Stimulated activated CD4-positive, alpha-beta T cell treated with anti-CD3 and anti-CD28 coated beads, TNF-alpha, amount 100 ng/mL, for 4 hours (primary cell): ENCODE measurements around the gene NCDN.

Experiments
- DNase-seq, 3 experiments: peaks; one replicate each; pipeline ENCODE4 v3.0.0-alpha.2; 2020; ENCODE audit warnings: low read depth in 3 of 3

The NCDN gene

GRCh38 chr1:35589516-35590427, 32.2 kb downstream of the NCDN start:
- no peak for DNase-seq

- no peak for DNase-seq
These were observed 33.0 kb downstream of the NCDN start for GRCh38 chr1:35590476-35591040.

- DNase-seq: no peak
These were observed 33.6 kb downstream of the NCDN start for GRCh38 chr1:35591211-35591610.

GRCh38 chr1:35592991-35593769, 35.6 kb downstream of the NCDN start:
- no peak for DNase-seq

GRCh38 chr1:35594005-35594760, 36.6 kb downstream of the NCDN start:
- no peak for DNase-seq

- DNase-seq: no peak
These were observed 38.1 kb downstream of the NCDN start for GRCh38 chr1:35595684-35596083.

- no peak for DNase-seq
These were observed 40.3 kb downstream of the NCDN start for GRCh38 chr1:35597870-35598269.

GRCh38 chr1:35598895-35599294, 41.3 kb downstream of the NCDN start:
- no peak for DNase-seq

- DNase-seq: no peak
These were observed 41.8 kb downstream of the NCDN start for GRCh38 chr1:35599411-35599810.

GRCh38 chr1:35600593-35600992, 43.0 kb downstream of the NCDN start:
- no peak for DNase-seq

GRCh38 chr1:35603468-35603867, 45.9 kb downstream of the NCDN start:
- no peak for DNase-seq

- DNase-seq: no peak
These were observed 46.3 kb downstream of the NCDN start for GRCh38 chr1:35603941-35604340.

GRCh38 chr1:35605071-35605866, 47.7 kb downstream of the NCDN start:
- DNase-seq: no peak

- no peak for DNase-seq
These were observed 48.2 kb downstream of the NCDN start for GRCh38 chr1:35605867-35606182.

- DNase-seq: no peak
These were observed 54.1 kb downstream of the NCDN start for GRCh38 chr1:35611655-35612054.

- DNase-seq: no peak
These were observed 57.8 kb downstream of the NCDN start for GRCh38 chr1:35615440-35615839.
